Measurements from ENCODE around the gene HPX. TPM values are rescaled to one million over a fixed set of nuclear protein-coding genes. Genes with fewer than 3 reads are reported as not detected.

Gene HPX
- total RNA-seq, 2 donors from 2014 or later, result 0.38 to 1.0 TPM

Other genes starting within 250 kb of the HPX start
- gene OR52W1, start 241.8 kb downstream of the HPX start, total RNA-seq, result not detected
- gene C11orf42, start 235.4 kb downstream of the HPX start, total RNA-seq, result not detected
- gene FHIP1B, start 206.4 kb downstream of the HPX start, total RNA-seq, result 10 to 100 TPM; 16.0 to 16.6 TPM
- not detected for gene CNGA4, start 201.9 kb downstream of the HPX start, total RNA-seq
- not detected for gene CCKBR, start 181.1 kb downstream of the HPX start, total RNA-seq
- gene CAVIN3, start 120.5 kb downstream of the HPX start, total RNA-seq, result 10 to 100 TPM; 42.0 to 51.5 TPM
- gene SMPD1, start 50.5 kb downstream of the HPX start, total RNA-seq, result 10 to 100 TPM; 50.8 to 56.3 TPM
- 10 to 100 TPM; 65.5 to 75.9 TPM for gene APBB1, start 21.9 kb downstream of the HPX start, total RNA-seq
- 10 to 100 TPM; 10.6 to 14.5 TPM for gene TRIM3, start 33.0 kb upstream of the HPX start, total RNA-seq
- gene ARFIP2, start 40.3 kb upstream of the HPX start, total RNA-seq, result 10 to 100 TPM; 18.6 to 32.6 TPM
- gene TIMM10B, start 40.5 kb upstream of the HPX start, total RNA-seq, result 10 to 100 TPM; 19.9 to 33.0 TPM
- gene DNHD1, start 56.3 kb upstream of the HPX start, total RNA-seq, result 1 to 10 TPM; 4.4 to 7.6 TPM
- 10 to 100 TPM; 14.2 to 18.0 TPM for gene RRP8, start 162.6 kb upstream of the HPX start, total RNA-seq
- gene ILK, start 162.8 kb upstream of the HPX start, total RNA-seq, result 100 to 1,000 TPM; 166 to 183 TPM
- gene TAF10, start 171.2 kb upstream of the HPX start, total RNA-seq, result 100 to 1,000 TPM; 102 to 105 TPM
- 10 to 100 TPM; 69.5 to 87.7 TPM for gene TPP1, start 178.4 kb upstream of the HPX start, total RNA-seq
- 10 to 100 TPM; 14.4 to 15.8 TPM for gene DCHS1, start 214.8 kb upstream of the HPX start, total RNA-seq
- gene MRPL17, start 242.4 kb upstream of the HPX start, total RNA-seq, result 10 to 100 TPM; 40.0 to 48.6 TPM